ENCODE results near the gene WSCD2. TPM values are rescaled to one million over a fixed set of nuclear protein-coding genes. Genes with fewer than 3 reads are reported as not detected.

The WSCD2 gene
- total RNA-seq, 1 experiment from 2014 or later = not detected

DNA sequence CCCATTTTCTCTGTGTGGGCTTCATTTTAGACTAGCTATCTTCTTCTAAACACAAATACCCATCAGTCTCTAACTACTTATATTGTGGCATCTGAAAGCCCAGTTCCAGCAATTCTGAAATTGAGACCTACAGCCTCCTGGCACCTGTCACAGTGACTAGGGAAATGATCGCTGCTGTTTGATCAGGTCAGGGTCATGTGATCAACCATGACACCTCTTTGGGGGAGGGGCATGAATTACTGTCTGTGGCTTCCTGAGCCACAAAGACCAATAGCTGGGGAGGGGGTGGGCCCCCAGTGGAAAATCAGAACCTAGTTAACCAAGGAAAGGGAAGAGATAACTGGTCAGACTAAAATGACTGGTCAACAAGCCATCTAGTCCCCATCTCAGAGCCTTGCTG, 14.1 kb downstream of the WSCD2 start:
- no peaks in the 10 kb centered on the region for H3K36me3 Mint-ChIP-seq (ENCODE audit: insufficient read depth, unreplicated experiment)
- ChIA-PET CTCF (interaction anchor here (0.7 to 1.6 kb wide), 2 partner anchors 35 to 140 kb away, joined by 3 to 4 read pairs; no protein-coding TSS in a partner anchor), POLR2A (no interaction called here)
- no peak for DNase-seq (ENCODE audit: unreplicated experiment)
- peaks cover 7% of the 10 kb centered on the region for H3K9me3 Mint-ChIP-seq (ENCODE audit: unreplicated experiment)
- no peaks in the 10 kb centered on the region for H3K4me1 Mint-ChIP-seq (ENCODE audit: insufficient read depth, unreplicated experiment)
- intact Hi-C loops (cut with micrococcal nuclease) = no loop called here
- no peaks in the 10 kb centered on the region for H3K27me3 Mint-ChIP-seq (ENCODE audit: insufficient read depth, unreplicated experiment)
- no TSS peak for BruUV-seq (replicated peaks)
- no peak overlapping the region for H3K4me3 Mint-ChIP-seq (ENCODE audit: unreplicated experiment)
- TF ChIP-seq, protein P1, sequence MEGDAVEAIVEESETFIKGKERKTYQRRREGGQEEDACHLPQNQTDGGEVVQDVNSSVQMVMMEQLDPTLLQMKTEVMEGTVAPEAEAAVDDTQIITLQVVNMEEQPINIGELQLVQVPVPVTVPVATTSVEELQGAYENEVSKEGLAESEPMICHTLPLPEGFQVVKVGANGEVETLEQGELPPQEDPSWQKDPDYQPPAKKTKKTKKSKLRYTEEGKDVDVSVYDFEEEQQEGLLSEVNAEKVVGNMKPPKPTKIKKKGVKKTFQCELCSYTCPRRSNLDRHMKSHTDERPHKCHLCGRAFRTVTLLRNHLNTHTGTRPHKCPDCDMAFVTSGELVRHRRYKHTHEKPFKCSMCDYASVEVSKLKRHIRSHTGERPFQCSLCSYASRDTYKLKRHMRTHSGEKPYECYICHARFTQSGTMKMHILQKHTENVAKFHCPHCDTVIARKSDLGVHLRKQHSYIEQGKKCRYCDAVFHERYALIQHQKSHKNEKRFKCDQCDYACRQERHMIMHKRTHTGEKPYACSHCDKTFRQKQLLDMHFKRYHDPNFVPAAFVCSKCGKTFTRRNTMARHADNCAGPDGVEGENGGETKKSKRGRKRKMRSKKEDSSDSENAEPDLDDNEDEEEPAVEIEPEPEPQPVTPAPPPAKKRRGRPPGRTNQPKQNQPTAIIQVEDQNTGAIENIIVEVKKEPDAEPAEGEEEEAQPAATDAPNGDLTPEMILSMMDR (IDR thresholded peaks at IDR 0.05; ENCODE audit: unreplicated experiment) = no peak
- H3K27ac Mint-ChIP-seq (ENCODE audit: low read depth, unreplicated experiment) = no peak overlapping the region

DNA sequence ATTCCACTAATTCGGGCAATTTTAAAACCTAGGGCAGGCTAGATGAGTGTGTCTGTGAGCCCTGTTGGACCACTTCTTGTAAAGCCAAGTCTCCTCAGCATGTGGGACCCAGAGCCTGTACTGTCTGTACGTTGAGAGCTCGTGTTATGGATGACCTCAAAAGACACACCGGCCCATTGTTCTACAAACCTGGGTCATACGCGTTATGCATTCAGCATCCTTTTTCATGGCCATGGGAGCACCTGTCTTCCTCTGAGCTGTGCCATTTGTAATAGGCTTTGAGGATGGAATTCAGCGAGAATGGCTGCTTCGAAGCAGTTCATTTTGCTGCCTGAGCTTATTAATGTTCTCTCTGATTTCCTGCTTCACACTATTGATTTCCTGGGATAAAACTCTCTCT, 15.0 kb downstream of the WSCD2 start:
- no peak overlapping the region for H3K27ac Mint-ChIP-seq (ENCODE audit: low read depth, unreplicated experiment)
- POLR2A ChIA-PET = no interaction called here
- no TSS peak for BruUV-seq (replicated peaks)
- intact Hi-C loops (cut with micrococcal nuclease) = no loop called here
- peaks cover 7% of the 10 kb centered on the region for H3K9me3 Mint-ChIP-seq (ENCODE audit: unreplicated experiment)
- TF ChIP-seq, protein P1 (IDR thresholded peaks at IDR 0.05; ENCODE audit: unreplicated experiment) = no peak
- no peaks in the 10 kb centered on the region for H3K36me3 Mint-ChIP-seq (ENCODE audit: insufficient read depth, unreplicated experiment)
- CTCF ChIA-PET = interaction anchor here (0.7 to 1.1 kb wide), 2 partner anchors 141 to 303 kb away, joined by 3 to 5 read pairs; no protein-coding TSS in a partner anchor
- no peak overlapping the region for H3K4me3 Mint-ChIP-seq (ENCODE audit: unreplicated experiment)
- DNase-seq (ENCODE audit: unreplicated experiment) = no peak
- H3K27me3 Mint-ChIP-seq (ENCODE audit: insufficient read depth, unreplicated experiment) = no peaks in the 10 kb centered on the region
- H3K4me1 Mint-ChIP-seq (ENCODE audit: insufficient read depth, unreplicated experiment) = no peaks in the 10 kb centered on the region

DNA sequence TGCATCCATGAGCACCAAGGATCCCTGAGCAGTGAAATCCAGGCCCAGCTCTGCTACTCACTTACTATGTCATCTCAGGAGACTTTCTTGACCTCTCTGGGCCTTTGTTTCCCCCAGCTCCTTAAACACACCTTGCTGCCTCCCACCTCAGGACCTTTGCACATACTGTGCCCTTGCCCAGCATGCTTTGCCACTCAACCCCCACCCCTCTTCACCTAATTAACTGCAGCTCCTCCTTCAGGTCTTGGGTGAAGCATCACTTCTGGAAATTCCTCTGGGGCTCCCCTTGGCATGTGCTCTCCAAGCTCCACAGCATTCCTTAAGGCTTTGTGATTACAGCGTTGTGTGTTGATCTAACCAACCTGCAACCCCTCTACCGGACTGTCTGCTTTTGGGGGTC, 15.9 kb downstream of the WSCD2 start:
- no TSS peak for BruUV-seq (replicated peaks)
- CTCF ChIA-PET = no interaction called here
- H3K27me3 Mint-ChIP-seq (ENCODE audit: insufficient read depth, unreplicated experiment) = peaks cover 3% of the 10 kb centered on the region
- H3K9me3 Mint-ChIP-seq (ENCODE audit: unreplicated experiment) = peaks cover 7% of the 10 kb centered on the region
- no peak for DNase-seq (ENCODE audit: unreplicated experiment)
- H3K36me3 Mint-ChIP-seq (ENCODE audit: insufficient read depth, unreplicated experiment) = no peaks in the 10 kb centered on the region
- H3K27ac Mint-ChIP-seq (ENCODE audit: low read depth, unreplicated experiment) = no peak overlapping the region
- intact Hi-C loops (cut with micrococcal nuclease) = no loop called here
- H3K4me1 Mint-ChIP-seq (ENCODE audit: insufficient read depth, unreplicated experiment) = no peaks in the 10 kb centered on the region
- H3K4me3 Mint-ChIP-seq (ENCODE audit: unreplicated experiment) = no peak overlapping the region
- TF ChIP-seq, protein P1 (IDR thresholded peaks at IDR 0.05; ENCODE audit: unreplicated experiment) = no peak
- POLR2A ChIA-PET = interaction anchor here (0.9 kb wide), 1 partner anchor 14 kb away, joined by 3 read pairs; no protein-coding TSS in a partner anchor

DNA sequence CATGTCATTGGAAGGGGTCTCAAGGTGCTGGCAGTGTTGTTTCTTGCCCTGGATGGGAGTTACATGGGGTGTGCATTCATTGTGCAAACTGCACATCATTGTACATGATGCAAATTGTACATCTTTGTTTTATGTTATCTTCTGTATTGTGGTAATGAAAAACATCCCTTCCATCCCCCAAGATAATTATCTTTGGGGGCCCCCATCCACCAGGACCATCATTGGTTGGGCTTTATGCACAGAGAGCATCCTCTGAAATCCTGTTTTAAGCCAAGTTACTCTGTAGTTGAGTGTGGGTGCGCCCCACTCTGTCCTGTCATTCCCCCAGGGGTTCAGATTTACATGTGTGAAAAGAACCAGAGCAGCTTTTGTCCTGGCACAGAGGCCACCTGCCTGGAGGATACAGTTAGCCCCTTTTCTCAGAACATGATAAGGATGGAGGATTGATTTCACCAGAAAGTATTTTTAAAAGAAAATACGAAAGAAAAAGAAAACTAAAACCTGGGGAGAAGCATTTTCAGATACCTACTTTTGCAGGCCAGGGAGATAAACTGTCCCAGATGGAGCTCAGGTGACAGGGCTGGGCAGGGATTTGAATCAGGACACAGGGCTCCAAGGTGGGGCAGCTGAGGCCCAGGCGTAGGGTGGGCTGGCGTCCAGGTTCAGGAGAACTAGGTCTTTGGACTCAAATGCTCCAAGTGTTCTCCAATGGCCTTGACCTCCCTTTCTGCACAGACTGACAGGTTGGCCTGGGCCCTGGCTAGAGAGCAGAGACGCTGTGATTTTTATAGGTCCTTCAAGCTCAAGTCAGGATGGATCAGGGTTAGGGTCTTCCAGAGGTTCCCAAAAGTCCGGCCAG, 17.2 kb downstream of the WSCD2 start:
- H3K4me1 Mint-ChIP-seq (ENCODE audit: insufficient read depth, unreplicated experiment) = no peaks in the 10 kb centered on the region
- peaks cover 11% of the 10 kb centered on the region for H3K27me3 Mint-ChIP-seq (ENCODE audit: insufficient read depth, unreplicated experiment)
- no peak overlapping the region for H3K27ac Mint-ChIP-seq (ENCODE audit: low read depth, unreplicated experiment)
- CTCF ChIA-PET = interaction anchor here (0.6 to 0.9 kb wide), 2 partner anchors 32 to 48 kb away, joined by 3 read pairs; no protein-coding TSS in a partner anchor
- TF ChIP-seq, protein P1 (IDR thresholded peaks at IDR 0.05; ENCODE audit: unreplicated experiment) = no peak
- H3K9me3 Mint-ChIP-seq (ENCODE audit: unreplicated experiment) = peaks cover 7% of the 10 kb centered on the region
- DNase-seq (ENCODE audit: unreplicated experiment) = no peak
- POLR2A ChIA-PET = no interaction called here
- no peak overlapping the region for H3K4me3 Mint-ChIP-seq (ENCODE audit: unreplicated experiment)
- intact Hi-C loops (cut with micrococcal nuclease) = no loop called here
- no TSS peak for BruUV-seq (replicated peaks)
- no peaks in the 10 kb centered on the region for H3K36me3 Mint-ChIP-seq (ENCODE audit: insufficient read depth, unreplicated experiment)

Measured in MCF 10A (cell line).